Measurements from ENCODE around the gene GNAO1.

The GNAO1 gene

DNA sequence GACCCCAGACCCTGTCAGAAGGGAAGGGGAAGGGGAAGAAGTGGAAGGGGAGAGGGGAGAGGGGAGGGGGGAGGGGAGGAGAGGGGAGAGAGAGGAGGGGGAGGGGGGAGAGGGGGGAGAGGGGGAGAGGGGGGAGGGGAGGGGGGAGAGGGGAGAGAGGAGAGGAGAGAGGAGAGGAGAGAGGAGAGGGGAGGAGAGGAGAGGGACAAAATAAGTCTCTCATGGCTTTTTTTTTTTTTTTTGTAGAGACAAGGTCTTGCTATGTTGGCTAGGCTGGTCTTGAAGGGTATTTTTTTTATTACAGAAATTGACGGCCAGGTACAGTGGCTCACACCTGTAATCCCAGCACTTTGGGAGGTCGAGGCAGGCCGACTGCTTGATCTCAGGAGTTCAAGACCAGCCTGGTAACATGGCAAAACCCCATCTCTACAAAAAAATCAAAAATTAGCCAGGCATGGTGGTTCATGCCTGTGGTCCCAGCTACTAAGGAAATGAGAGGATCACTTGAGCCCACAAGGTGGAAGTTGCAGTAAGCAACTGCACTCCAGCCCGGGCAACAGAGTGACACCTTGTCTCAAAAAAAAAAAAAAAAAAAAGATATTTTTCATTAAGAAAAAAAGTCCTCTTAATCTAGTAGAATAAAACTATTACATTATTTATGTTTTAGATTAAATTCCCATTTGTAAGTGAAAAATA lies 214.8 kb downstream of the GNAO1 start:
- Histone ChIP-seq H3K27ac (no peak overlapping the region), H3K4me3 (no peak overlapping the region)

Data from skin epidermis (tissue), 12 donors.